Measurements from ENCODE around the gene NT5C2.
"Not testable (repeated sequence)": the region's sequence is repeated elsewhere in the genome, so short reads cannot be mapped to it uniquely, and the experiment has no call there.

The NT5C2 gene

DNA sequence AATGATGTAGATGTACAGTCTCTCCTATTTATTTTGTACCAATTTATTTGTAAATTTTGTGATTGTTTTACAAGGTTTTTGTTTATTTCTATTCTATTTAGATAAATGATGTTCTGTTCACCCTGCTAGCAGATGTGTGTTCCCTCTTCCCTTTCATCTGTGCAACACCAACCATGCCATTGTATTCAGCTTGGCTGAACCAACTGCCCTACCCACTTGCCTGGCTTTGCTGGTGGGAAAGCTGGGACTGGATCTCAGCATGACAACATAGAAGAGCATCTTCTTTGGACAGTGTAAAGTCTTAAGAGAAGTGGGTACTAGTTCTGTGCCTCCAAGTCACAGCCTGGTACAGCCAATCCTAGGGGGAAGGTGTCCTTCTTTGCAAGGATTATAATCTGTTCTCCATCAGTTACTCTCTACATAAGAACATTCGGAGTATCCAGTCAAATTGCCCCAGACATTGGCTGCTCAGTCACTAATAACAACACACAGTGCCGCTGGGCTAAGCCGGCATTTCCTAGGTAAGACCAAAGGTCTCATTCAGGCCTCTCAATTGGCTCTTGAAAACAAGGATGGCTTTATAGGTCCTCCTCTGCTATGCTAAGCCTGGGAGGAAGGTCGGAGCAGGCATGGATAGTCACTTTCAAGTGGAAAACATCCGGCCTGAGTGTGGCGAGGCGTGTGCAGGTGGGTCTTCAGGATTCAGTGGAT lies 109.7 kb downstream of the NT5C2 start:
- no peak for DNase-seq

DNA sequence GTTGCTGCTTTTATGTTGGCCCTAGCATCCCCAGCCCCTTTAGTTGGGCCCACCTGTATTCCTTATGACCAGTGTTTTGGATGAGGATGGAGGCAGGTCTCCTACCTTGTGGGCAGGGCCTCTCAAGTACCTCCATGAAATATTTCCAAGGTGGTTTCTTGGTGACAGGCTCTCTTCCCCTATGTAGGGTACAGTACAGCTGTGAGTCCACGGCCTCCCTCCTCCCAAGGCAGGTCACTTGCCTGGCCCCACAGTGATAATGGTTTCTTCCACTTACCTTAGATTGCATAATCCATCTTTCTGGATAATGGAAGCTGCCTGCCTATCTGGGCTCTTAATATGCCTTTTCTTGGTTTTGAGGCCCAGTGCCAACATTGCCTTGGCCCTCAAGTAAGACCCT lies 110.4 kb downstream of the NT5C2 start:
- DNase-seq: no peak

DNA sequence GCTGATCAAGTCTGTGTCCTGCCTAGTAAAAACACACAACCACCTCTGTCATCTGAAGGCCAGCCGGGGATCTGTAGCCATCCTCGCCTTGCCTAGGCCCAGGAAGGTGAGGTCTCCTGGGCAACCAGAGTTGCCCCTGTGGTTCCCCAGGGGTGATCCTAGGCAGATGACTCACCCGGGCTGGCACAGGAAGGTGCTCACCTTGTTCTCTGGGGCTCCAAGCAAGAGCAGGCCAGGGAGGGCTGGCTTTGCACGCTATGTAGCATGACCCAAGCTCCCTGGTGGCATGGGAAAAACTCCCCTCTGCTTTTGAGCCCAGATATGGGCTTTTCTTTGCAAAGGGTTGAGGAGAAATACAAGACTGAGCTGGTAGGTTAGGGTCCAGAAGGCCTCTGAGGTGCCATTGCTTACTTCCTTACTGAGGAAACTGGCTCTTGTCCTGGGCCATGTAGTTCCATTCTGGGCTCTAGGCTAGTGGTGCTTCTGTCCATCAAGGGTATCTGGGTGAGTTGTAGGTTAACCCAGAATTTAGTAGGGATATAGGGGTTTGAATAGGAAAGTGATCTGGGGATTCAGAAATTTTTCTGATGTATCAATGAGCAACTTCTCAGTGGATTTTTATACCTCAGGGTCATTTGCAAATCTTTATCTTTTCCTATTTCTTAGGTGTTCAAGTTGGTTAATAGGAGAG lies 112.0 kb downstream of the NT5C2 start:
- no peak for DNase-seq

DNA sequence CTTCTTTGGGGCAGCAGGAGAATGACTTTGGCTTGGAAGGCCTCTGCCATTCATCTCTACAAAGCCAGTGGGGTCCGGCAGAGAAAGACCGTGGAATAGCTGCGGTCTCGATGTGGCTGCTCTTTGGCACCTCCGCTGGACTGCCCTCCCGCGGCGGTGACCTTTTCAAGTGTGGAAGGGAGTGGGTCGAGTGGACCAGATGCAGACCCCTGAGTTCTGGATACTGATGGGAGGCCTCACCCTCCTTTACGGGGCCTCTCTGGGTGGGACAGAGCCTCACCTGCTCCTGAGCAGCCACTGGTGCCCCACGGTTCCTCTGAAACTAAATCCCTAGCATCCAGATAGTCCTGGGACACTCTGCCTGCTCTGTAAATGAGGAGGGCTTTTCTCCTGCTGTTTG lies 113.1 kb downstream of the NT5C2 start:
- no peak for DNase-seq

DNA sequence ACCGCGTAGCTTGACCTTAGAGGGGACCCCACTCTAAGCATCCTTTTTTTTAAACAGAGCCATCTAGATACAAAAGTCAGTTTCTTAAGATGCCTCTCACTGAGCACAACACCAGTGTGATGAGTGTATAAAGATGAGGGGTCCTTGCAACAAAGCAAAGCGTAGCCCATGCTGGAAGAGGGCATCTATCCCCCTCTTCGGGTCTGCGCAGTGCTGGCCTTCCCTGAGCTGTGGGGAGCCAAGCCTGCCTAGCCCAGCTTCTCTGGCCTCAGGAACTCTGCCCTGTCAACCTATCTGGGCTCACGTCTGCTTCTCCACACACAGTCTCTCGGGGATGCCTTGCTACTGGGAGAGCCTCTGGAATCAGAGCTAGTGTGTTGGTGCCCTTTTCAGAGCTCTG lies 114.0 kb downstream of the NT5C2 start:
- DNase-seq: no peak

DNA sequence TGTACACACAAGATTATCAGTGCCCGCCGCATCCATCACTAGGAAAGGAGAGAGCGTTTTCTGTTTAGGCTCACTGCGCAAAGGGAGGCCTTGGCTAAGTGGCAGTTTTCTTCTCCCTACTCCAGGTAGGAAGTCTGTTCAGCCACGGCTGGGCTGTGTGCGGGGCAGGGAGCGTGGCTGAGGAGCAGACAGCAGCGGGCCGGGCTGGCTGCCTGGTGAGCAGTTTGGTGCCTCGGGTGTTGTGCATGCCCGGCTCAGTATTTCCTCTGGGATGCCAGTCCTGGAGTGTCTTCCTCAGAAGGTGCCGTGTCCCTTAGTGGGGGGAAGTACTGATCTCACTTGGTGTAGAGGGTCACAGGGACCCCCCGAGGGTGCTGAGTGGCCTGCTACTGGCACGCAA lies 114.4 kb downstream of the NT5C2 start:
- DNase-seq: no peak

DNA sequence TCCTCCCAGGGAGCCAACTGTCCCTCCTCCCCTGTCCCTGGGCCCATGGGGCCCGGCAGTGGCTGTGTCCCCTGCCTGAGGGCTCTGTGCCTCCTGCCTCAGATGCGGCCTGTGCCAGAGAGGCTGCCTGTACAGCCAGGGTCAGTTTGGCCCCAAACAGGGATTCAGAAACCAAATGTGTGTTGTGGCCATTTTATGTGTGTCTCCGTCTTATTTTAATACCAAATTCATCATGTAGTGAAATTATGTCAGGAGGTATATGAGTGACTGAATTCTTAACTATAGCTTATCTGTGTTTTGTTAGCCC lies 114.8 kb downstream of the NT5C2 start:
- no peak for DNase-seq

DNA sequence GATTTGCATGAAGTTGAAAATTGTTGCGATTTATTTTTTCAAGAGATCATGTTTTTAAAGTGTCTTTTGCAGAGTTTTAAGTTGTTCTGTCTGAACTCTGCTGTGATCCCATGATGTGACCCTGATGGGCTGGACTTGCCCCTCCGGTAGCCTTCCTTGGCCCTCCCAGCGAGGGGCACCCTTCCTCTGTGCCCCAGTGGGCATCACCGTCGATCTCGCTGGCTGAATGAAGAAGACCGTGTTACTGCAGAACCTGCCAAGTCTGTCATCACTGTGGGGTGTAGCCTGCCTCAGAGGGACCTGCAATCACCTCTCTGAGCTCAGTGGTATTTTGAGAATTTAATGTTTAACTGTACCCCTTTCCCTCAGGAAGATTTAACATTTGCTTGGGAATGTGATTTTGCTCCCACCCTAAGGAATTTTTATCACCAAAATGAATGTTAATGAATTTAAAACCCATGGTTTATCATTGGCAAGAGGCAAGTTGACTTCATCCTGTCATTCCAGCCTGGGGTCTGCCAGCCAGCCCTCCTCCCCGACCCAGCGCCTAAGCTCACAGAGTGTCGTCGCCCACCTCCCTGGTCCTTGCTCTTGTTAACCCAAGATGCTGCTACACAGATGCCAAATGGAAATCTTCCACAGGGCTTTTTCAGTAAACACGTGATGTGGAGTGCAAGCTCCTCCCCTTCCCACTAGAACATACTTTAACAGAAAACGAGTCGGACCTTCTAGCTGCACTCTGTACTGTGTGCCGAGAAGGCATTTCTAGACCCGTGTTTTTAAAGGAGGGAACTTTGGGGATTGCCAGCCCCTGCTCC lies 115.4 kb downstream of the NT5C2 start:
- no peak for DNase-seq

DNA sequence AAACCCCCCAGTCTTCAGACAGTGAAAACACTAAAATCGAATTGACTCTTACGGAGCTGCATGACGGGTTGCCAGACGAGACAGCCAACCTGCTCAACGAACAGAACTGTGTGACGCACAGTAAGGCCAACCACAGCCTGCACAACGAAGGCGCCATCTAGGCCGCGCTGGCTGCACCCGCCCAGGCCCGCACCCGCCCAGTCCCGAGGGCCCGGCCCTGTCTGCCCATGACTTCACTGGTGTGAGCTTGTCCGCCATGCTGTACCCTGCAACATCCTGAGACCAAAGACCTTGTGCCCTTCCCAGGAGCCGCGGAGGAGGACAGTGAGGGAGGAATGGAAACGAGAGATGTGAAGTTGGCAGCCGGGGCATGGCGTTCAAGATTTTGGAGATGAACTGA lies 116.1 kb downstream of the NT5C2 start:
- no peak for DNase-seq

DNA sequence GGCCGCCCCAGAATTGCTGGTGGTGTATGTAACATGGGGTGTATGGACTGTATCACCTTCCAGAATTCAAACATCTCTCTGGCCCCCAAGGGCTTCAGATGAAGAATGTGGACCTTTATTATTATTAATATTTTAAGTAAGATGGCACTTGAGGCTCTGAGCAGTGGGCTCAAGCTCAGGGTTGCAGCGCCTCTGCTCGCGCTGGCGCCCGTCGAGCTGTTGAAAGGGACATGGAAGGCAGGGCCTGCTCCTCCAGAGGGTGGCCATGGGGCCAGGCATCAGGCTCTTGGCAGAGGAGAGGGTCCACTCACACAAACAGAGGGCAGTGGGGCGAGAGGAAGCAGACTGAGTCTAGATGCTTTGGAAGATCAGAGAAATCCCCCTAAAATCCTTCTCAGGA lies 120.2 kb downstream of the NT5C2 start:
- DNase-seq: no peak

DNA sequence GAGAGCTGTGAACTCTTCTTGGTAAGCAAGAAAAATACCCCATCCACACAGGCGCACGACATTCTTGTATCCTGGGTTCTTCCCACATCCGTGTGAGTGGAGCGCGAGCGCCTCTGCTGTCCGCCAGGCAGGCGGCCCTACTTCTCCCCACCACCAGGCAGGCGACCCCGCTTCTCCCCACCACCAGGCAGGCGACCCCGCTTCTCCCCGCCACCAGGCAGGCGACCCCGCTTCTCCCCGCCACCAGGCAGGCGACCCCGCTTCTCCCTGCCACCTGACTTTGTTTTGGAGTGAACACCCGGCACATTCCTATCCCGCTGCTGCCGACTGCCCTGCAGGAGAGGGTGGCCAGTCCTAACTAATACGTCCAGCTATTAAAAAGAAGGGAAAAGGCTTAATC lies 120.8 kb downstream of the NT5C2 start:
- DNase-seq: no peak

DNA sequence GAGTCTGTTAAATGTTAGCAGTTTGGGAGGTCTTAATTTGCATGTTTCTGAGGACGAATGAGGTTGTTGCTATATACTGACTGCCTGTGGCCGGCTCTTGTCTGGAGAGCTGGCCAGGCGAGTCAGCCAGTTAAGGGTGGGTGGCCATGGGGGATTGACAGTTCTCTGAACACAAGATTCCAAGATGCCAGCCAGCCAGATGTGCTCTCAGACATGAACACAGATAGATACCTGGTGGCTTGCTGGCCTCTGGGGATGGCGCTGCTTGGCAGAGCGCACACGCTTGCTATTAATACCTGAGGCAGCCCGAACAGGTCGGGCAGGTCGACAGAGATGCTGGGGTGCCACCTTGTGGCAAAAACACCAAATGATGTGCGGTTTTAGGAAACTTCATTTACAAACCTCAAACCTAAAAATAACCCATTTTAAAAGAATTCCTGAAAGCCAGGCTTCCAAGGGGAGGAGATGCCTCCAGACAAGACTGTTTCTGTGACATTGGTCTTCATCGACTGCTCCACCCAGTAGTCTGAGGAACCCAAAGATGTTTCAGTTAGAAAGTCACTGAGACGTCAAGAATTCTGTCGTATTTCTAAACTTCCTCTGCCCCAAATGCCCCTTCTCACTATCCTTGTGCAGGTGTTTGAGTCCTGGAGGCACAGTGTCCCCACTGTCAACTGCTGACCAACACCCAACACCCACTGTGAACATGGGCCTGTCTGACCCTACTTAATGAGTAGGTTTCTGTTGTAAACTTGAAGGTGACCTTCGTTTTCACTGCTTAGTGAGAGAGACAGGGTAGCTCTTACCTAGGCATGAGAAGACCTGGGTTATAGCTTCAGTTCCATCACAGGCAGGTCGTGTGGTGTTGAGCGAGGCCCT lies 123.4 kb downstream of the NT5C2 start:
- DNase-seq: peak; percentile 74

DNA sequence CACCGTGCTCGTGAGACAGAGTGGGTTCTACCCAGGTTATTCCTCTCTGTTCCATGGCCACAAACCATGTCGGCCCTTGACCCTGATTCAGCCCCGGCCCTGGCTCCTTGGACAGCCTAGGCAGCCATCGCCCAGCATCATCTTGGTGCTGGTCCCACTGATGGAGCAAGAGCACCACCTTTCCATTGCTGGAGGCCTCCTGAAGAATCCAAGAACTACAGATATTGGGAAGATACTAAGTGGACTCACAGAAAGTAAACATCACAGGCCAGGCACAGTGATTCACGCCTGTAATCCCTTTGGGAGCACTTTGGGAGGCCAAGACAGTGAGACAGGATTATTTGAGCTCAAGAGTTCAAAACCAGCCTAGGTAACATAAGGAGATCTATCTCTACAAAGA lies 125.1 kb downstream of the NT5C2 start:
- no peak for DNase-seq

DNA sequence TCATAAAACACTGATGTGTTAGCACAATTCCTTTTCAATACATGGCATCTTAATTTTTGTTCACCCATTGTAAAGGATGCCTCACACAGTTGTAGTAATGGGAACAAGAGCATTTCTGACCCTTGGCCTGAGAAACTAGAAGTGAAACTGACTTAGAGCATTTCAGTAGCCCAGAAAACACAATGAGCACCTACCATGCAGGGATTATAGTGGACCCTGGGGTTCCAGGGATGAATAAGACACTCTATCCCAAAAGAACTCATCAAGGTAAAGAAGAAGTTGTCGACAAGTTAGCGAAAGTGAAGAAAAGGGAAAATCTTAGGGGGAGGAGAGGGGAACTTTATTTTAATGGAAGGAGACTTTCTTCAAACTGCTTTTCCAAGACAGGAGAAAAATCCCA lies 125.6 kb downstream of the NT5C2 start:
- DNase-seq: no peak

DNA sequence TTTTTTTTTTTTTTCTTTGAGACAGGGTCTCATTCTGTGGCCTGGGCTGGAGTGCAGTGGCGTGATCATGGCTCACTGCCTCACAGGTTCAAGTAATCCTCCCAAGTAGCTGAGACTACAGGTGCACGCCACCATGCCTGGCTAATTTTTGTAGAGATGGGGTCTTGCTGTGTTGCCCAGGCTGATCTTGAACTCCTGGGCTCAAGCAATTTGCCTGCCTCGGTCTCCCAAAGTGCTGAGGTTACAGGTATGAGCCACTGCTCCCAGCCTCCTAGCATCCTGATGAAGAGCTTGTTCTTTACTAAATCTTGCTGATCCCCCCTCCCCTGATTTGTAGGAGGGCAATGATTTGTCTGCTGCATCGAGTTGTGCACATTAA lies 126.0 kb downstream of the NT5C2 start:
- DNase-seq: not testable (repeated sequence)

DNA sequence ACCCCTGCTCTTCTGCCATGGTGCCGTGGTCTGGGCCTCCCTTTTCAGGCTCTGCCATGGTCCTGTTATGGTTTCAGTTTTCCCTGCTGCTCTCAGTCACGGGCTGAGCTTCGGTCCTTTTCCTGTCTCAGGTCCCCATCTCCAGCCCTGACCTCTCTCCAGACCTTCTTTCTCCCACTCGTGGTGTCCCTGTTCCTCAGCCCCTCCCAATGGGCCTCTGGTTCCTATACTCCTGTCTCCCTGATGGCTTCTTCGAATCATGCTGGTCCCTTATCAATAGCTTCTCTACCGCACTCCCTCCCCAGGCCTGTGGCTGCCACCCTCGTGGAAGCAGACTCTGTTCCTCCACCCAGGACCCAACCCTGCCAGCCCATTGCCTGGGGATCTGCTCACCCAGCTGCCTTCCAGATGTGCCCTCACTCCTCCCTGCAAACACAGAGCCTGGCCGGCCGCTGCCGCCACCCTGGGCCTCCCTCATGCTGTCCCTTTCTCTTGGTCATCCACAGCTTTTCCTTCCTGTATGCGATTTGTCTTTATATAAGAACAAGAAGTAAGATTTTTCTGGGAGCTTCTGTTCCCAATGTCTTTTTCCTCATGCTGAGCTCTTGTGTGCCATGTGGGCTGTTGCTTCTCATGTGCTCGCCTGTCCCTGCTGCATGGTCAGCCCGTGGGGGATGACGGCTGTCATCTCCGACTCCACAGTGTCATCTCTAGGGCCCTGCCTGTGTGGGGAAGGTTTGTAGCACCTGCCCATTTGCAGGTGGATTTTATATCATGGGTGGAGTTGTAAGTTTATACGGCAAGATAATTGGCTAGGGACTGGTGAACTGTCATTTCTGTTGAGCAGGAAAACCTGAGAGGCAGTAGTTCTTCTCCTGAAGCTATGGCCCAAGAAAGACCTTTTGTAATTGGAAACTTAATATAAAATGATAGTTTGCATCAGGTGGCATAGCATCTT lies 126.7 kb downstream of the NT5C2 start:
- DNase-seq: no peak

DNA sequence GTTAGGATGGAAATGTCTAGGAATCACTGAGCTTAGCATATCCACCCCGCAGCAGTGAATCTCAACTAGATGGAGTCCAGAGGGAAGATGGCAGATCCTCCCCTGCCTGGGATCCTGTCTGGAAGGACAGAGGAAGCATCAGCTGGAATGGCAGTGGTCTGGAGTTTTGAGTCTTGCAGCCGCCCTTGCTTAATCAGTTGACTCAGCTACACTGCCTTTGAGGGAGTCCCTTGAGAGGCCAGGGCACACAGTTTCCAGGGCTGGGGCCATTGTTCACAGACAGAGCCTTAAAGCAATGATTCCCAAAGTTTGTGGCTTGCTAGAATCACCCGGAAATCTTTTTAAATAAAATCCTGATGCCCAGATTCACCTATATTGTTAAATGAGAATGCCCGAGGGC lies 128.1 kb downstream of the NT5C2 start:
- DNase-seq: no peak

DNA sequence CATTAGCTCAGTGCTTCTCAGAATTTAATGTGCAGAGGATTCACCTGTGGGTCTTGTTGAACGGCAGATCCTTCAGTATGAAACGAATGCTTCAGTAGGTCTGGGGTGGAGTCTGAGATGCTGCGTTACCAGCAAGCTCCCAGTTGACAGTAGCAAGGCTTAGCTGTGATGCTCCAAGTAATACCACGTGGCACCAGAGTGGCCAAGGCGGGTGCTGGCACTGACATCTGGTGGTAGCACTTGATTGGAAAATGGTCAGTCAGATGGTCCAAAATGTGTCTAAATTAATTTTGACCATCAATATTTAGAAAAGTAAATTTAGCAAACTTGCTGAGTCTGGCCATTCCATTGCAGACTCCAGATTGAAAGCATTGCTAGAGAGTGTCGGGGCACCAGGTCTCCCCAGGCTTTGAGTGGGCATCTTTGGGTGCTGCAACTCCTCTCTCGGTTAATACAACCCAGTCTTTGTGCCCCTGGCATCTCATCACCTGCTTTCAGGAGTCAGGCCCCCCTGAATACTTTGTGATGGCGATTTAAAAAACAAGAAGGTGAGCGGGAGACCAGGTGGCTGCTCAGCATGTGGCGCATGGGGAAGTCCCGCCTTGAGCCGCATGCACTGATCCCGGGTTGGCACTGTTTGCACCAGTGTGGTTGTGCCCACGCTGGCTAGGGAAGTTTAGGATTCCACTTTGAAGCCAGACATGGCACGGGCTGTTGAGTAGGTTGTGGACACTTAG lies 130.1 kb downstream of the NT5C2 start:
- DNase-seq: no peak

DNA sequence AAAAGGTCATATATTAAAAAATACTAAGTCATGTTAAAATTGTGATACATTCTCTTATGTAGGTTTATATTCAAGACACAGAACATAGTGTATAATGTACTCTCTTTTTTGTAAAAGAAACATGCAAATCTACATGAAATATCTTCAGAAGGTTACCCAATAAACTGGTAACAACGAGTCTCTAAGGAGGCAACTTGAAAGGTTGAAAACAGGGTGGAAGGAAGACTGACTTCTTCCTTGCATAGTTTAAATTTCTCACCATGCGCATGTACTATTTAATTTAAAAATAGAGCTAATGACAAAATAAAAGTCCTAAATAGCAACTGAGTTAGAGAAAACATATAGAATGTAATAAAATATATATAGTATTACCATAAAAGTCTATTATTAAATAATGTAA lies 132.5 kb downstream of the NT5C2 start:
- DNase-seq: no peak

DNA sequence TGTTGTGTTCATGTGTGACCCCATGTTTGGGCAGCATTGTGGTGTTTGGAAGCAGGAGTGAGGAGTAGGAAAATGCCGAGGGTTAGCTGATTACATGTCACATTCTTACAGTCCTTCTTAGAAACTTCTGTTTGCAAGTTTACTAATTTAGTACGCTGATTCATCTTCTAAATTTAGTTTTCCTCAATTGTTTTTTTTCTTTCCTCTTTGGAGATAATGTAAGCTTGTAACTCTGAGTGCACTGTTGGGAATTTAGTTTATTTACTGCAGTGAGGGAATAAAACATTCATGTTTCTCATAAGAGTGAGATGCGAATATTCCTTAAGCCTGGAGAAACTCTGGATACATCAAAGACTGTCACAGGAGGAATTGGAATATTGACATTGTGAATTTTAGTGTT lies 135.0 kb downstream of the NT5C2 start:
- no peak for DNase-seq

DNA sequence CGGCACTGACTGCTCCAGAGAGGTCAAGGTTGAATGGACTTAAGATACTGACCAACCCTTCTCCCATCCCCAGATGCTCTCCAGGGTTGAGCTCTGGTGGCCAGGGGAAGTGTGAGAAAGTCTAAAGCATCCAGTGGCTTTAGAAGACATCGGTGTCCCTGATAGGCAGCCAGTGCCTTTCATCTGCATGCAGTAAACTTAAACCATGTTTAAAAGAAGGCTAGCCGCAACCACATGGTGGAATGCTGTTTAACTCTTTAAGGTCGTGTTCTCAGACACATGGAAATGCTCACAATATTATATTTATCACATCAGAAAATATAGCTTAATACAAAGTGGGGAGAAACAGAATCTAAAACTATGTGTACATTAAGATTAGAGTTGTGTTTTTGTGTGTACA lies 138.0 kb downstream of the NT5C2 start:
- no peak for DNase-seq
